ENCODE results near the gene GFOD1.

Gene GFOD1

DNA sequence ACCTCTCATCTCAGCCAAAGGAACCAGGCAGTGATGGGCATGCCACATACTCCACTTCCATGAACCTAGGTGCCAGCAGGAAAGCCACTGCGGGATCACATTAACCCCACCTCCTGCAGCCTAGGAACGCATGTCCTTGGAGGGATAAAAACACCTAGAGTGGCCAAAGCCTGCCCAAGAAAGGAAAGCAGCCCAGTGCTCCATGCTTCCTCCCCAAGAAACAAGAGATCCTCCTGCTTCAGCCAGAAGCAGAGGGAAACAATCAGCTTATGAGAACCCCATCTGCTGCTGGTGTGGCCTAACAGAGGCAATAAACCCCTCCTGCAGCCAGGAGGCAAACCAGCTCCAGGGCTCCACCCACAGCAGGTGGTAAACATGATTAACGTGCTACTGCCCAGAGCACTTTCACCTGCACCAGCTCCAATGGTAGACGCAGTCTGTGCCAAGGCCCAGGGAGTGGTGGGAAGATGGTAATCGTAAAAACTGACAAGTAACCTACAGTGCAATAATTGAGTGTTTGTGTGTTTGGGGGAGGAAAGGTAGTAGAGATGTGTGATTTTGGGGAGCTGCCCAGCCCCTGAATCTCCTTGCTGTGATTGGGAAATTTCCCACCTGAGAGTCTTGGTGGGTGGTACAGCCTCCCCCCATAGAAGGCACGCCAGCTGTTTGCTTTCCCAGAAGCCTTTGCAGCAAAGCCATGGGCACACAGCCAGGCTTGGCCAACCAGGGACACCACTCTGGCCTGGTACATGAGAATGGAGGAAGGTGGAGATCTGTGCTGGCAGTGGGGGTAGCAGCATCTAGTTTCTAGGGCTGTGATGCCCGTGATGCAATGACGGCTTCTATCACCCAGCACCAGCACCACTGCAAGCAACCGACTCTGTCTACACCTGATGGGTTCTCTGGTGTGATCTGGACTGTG, 108.5 kb downstream of the GFOD1 start:
- Histone ChIP-seq H3K4me1 (ENCODE audit: control insufficient read depth in 1 of 2, insufficient read depth in 2 of 2, low read length in 2 of 2) (peaks cover 9 to 12% of the 10 kb centered on the region in 2 donors), H3K9me3 (ENCODE audit: control insufficient read depth in 1 of 2, low read length in 2 of 2) (no peaks in the 10 kb centered on the region), H3K27me3 (ENCODE audit: low read depth, low read length) (no peaks in the 10 kb centered on the region), H3K4me3 (ENCODE audit: low read depth in 1 of 2, low read length in 2 of 2) (no peak overlapping the region), H3K27ac (ENCODE audit: low read length) (no peak overlapping the region), H3K36me3 (ENCODE audit: control insufficient read depth in 1 of 2, insufficient read depth in 2 of 2, low read length in 2 of 2) (no peaks in the 10 kb centered on the region)

DNA sequence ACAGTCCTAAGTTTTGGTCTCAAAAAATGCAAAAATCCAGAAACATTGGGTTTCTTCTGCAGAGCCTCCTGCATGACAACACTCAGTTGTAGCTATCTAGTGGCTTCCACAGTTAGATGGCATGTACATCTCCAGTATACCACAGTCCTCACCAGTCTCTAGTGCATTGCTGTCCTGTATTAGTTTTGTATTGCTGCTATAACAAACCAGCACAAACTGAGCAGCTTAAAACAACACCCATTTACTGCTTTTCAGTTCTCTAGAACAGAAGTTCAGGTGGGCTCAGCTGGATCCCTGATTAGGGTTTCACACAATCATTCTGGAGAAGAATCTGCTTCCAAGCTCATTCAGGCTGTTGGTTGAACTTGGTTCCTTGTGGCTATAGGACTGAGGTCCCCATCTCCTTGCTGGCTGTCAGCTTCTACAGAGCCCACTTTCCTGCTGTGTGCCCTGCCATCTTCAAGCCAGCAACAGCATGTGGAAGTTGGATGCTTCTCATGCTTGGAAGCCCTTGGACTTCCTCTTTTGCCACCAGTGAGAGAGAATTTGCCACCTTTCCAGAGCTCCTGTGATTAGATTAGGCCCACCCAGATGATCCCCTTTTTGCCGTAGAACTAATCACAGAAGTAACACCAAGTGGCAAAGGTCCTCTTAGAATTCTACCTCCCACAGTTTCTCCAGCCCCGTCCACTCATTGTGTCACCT, 110.2 kb downstream of the GFOD1 start:
- no peaks in the 10 kb centered on the region for H3K36me3 ChIP-seq (ENCODE audit: control insufficient read depth in 1 of 2, insufficient read depth in 2 of 2, low read length in 2 of 2)
- no peaks in the 10 kb centered on the region for H3K27me3 ChIP-seq (ENCODE audit: low read depth, low read length)
- no peak overlapping the region for H3K4me3 ChIP-seq (ENCODE audit: low read depth in 1 of 2, low read length in 2 of 2)
- no peak overlapping the region for H3K27ac ChIP-seq (ENCODE audit: low read length)
- H3K4me1 ChIP-seq (ENCODE audit: control insufficient read depth in 1 of 2, insufficient read depth in 2 of 2, low read length in 2 of 2) = peaks cover 0 to 5% of the 10 kb centered on the region in 2 donors
- no peaks in the 10 kb centered on the region for H3K9me3 ChIP-seq (ENCODE audit: control insufficient read depth in 1 of 2, low read length in 2 of 2)

DNA sequence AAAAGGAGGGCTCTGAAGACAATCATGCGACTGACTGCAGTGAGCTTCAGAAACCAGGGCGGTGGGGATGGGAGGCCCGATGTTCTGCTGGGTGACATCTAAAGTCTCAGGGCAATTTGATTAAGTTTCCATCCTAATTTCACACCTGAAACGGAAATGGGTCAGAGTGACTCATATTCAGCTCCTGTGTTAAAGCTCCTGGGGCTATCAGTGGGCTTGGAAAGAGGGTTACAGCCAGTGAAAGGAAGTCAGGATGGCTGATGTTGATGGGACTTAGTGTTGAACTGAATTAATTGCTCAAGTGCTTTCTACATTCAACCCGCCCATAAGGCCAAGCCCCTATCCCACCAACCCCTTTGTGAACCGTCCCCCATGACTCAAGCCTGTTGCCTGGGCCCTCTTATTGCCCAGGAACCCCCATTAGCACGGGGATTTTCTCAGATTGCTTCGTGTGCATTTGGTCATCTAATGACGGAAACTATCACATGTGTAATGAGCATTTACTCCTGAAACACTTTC, 112.0 kb downstream of the GFOD1 start:
- H3K36me3 ChIP-seq (ENCODE audit: control insufficient read depth in 1 of 2, insufficient read depth in 2 of 2, low read length in 2 of 2) = no peaks in the 10 kb centered on the region
- no peak overlapping the region for H3K4me3 ChIP-seq (ENCODE audit: low read depth in 1 of 2, low read length in 2 of 2)
- no peak overlapping the region for H3K27ac ChIP-seq (ENCODE audit: low read length)
- no peaks in the 10 kb centered on the region for H3K9me3 ChIP-seq (ENCODE audit: control insufficient read depth in 1 of 2, low read length in 2 of 2)
- no peaks in the 10 kb centered on the region for H3K27me3 ChIP-seq (ENCODE audit: low read depth, low read length)
- H3K4me1 ChIP-seq (ENCODE audit: control insufficient read depth in 1 of 2, insufficient read depth in 2 of 2, low read length in 2 of 2) = no peaks in the 10 kb centered on the region

DNA sequence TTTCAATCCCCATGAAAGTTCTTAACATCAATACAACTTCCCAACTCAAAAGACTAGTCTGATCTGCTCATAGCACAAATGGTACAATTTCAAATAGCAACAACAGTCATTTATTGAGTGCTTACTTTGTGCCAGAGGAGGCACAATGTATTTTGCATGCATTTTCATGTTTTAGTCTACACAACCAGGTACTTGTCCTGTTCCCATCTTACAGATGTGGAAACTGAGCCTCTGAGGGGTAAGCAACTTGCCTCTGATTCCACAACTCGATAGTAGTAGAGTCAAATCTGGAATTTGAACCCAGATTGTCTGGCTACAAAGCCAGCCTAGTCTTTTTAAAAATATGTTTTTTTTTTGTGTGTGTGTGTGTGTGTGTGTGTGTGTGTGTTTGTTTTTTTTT, 113.5 kb downstream of the GFOD1 start:
- Histone ChIP-seq H3K4me1 (ENCODE audit: control insufficient read depth in 1 of 2, insufficient read depth in 2 of 2, low read length in 2 of 2) (peaks cover 0 to 3% of the 10 kb centered on the region in 2 donors), H3K36me3 (ENCODE audit: control insufficient read depth in 1 of 2, insufficient read depth in 2 of 2, low read length in 2 of 2) (no peaks in the 10 kb centered on the region), H3K9me3 (ENCODE audit: control insufficient read depth in 1 of 2, low read length in 2 of 2) (no peaks in the 10 kb centered on the region), H3K27me3 (ENCODE audit: low read depth, low read length) (no peaks in the 10 kb centered on the region), H3K27ac (ENCODE audit: low read length) (no peak overlapping the region), H3K4me3 (ENCODE audit: low read depth in 1 of 2, low read length in 2 of 2) (no peak overlapping the region)

DNA sequence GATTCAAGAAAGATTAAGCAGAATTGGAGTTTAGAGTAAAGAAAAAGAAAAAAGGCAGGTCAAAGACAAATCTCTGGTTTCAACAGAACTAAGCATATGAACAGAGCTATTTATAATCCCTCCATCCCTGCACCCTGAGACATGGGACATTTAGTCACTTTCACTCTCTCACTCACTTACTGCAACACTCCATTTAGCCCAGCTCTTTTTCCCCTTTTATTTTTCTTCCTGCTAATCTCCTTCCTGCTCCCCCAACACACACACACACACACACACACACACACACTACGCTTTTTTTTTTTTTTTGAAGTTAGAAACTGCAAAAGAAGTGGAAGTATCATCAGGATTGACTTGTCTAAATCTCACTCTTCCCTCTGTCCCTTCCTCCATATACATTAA, 113.9 kb downstream of the GFOD1 start:
- no peaks in the 10 kb centered on the region for H3K27me3 ChIP-seq (ENCODE audit: low read depth, low read length)
- no peaks in the 10 kb centered on the region for H3K36me3 ChIP-seq (ENCODE audit: control insufficient read depth in 1 of 2, insufficient read depth in 2 of 2, low read length in 2 of 2)
- H3K9me3 ChIP-seq (ENCODE audit: control insufficient read depth in 1 of 2, low read length in 2 of 2) = no peaks in the 10 kb centered on the region
- H3K27ac ChIP-seq (ENCODE audit: low read length) = no peak overlapping the region
- H3K4me3 ChIP-seq (ENCODE audit: low read depth in 1 of 2, low read length in 2 of 2) = no peak overlapping the region
- peaks cover 0 to 3% of the 10 kb centered on the region in 2 donors for H3K4me1 ChIP-seq (ENCODE audit: control insufficient read depth in 1 of 2, insufficient read depth in 2 of 2, low read length in 2 of 2)

DNA sequence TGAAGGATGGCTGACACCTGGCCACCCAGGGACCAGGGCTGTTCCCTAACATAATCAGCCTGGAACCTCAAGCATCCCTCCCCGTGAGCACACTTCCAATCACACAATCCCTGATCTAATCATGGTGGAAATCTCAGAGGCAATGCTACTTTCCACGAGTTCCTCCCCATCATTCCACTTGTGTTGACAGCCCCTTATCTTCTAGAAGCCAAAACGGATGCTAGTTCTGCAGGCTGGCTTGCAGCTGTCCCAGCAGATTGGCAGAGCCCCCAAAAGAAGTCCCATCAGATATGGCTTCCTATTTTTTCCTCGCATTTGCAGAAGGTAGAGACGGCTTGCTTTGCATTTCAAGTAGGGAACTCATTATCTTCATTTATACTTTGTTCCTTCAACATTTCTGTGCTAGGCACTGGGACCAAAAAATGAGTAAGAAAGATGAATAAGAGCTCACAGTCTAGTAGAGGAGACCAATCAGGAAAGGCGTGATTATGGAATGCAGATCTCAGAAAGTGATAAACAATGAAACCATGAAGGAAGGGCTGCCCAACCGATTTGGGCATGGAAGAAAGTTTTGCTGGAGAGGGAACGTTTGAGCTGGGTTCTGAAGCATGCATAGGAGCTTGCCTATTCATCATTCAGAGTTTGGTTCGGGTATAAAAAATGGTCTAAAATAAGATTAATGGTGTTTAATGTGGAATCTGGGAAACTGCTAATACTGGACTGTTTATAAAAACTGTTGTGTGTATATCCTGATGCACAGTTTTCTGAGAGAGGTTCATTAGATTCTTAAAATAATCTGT, 114.5 kb downstream of the GFOD1 start:
- Histone ChIP-seq H3K36me3 (ENCODE audit: control insufficient read depth in 1 of 2, insufficient read depth in 2 of 2, low read length in 2 of 2) (no peaks in the 10 kb centered on the region), H3K27me3 (ENCODE audit: low read depth, low read length) (no peaks in the 10 kb centered on the region), H3K27ac (ENCODE audit: low read length) (no peak overlapping the region), H3K4me3 (ENCODE audit: low read depth in 1 of 2, low read length in 2 of 2) (no peak overlapping the region), H3K4me1 (ENCODE audit: control insufficient read depth in 1 of 2, insufficient read depth in 2 of 2, low read length in 2 of 2) (peaks cover 0 to 3% of the 10 kb centered on the region in 2 donors), H3K9me3 (ENCODE audit: control insufficient read depth in 1 of 2, low read length in 2 of 2) (no peaks in the 10 kb centered on the region)

DNA sequence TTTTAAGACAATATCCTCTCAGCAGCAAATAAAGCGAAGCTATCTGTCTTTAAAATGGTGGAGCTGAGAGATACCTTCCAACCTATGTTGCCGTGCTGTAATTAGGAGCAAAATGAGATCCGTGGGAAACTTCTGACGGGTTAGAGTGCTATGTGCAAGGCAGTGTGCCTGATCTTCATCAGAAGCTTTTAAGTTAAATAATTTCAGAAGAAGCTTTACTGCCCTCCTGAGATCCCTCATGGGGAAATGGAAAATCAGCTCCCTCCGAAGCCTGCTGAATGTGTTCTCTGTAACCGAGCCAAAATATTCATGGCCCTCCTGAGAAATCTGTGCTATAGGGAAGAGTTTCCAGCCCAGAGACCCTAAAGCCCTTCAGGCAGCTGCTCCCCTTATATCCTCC, 115.3 kb downstream of the GFOD1 start:
- Histone ChIP-seq H3K36me3 (ENCODE audit: control insufficient read depth in 1 of 2, insufficient read depth in 2 of 2, low read length in 2 of 2) (no peaks in the 10 kb centered on the region), H3K27ac (ENCODE audit: low read length) (no peak overlapping the region), H3K9me3 (ENCODE audit: control insufficient read depth in 1 of 2, low read length in 2 of 2) (no peaks in the 10 kb centered on the region), H3K4me3 (ENCODE audit: low read depth in 1 of 2, low read length in 2 of 2) (no peak overlapping the region), H3K27me3 (ENCODE audit: low read depth, low read length) (no peaks in the 10 kb centered on the region), H3K4me1 (ENCODE audit: control insufficient read depth in 1 of 2, insufficient read depth in 2 of 2, low read length in 2 of 2) (peaks cover 0 to 3% of the 10 kb centered on the region in 2 donors)

DNA sequence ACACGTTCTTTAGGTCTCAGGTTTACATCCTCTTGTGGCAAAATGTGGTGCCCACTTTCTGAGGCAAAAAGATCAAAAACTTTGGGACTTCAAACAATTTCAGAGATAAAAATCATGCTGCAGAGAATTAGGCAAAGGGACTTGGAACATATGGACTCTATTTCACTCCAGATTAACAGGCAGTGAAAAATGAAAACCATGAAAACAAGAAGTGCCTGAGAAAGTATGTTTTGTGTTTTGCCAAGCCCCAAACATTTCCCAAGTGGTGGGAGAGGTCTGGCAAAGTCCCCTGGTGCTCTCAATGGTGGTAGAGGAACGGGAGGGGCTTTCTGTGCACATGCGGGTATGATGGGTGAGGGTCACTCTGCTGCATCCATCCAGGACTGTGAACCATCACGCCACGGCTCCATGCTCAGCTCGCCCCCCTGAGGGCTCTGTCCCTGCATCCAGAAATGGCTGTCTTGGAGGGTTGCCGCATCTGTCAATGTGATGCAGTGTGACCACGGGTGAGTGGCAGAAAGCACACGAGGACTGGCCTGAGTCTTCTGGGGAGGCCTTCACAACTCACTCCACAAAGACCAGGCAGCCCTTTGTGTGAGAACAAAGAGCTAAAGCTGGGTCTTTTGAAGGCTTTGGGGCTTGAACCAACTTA, 115.9 kb downstream of the GFOD1 start:
- Histone ChIP-seq H3K4me1 (ENCODE audit: control insufficient read depth in 1 of 2, insufficient read depth in 2 of 2, low read length in 2 of 2) (peaks cover 0 to 3% of the 10 kb centered on the region in 2 donors), H3K27ac (ENCODE audit: low read length) (no peak overlapping the region), H3K9me3 (ENCODE audit: control insufficient read depth in 1 of 2, low read length in 2 of 2) (no peaks in the 10 kb centered on the region)

DNA sequence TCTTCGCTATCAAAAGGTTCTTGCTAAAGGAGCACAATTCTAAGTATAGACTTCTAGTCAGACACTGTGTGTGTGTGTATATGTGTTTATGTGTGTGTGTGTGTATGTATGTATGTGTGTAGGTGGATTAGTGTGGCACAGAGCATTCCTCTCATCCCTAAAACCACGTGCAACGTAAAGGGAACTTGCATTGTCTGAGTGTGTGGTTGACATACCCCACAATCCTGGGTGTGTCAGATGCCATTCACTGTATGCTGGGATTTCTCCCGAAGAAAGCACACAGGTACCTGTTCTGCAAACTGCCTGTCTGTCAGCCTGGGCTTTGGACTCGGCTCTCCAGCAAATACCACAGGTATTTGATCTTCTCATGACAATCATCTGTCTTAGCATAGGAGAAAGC, 116.8 kb downstream of the GFOD1 start:
- H3K4me3 ChIP-seq (ENCODE audit: low read depth in 1 of 2, low read length in 2 of 2) = no peak overlapping the region
- H3K36me3 ChIP-seq (ENCODE audit: control insufficient read depth in 1 of 2, insufficient read depth in 2 of 2, low read length in 2 of 2) = no peaks in the 10 kb centered on the region
- no peaks in the 10 kb centered on the region for H3K27me3 ChIP-seq (ENCODE audit: low read depth, low read length)
- H3K27ac ChIP-seq (ENCODE audit: low read length) = no peak overlapping the region
- H3K4me1 ChIP-seq (ENCODE audit: control insufficient read depth in 1 of 2, insufficient read depth in 2 of 2, low read length in 2 of 2) = peaks cover 0 to 3% of the 10 kb centered on the region in 2 donors
- H3K9me3 ChIP-seq (ENCODE audit: control insufficient read depth in 1 of 2, low read length in 2 of 2) = no peaks in the 10 kb centered on the region

More for the DNA sequence above, 115.9 kb downstream of the GFOD1 start:
- Histone ChIP-seq H3K36me3 (ENCODE audit: control insufficient read depth in 1 of 2, insufficient read depth in 2 of 2, low read length in 2 of 2) (no peaks in the 10 kb centered on the region), H3K27me3 (ENCODE audit: low read depth, low read length) (no peaks in the 10 kb centered on the region), H3K4me3 (ENCODE audit: low read depth in 1 of 2, low read length in 2 of 2) (no peak overlapping the region)

DNA sequence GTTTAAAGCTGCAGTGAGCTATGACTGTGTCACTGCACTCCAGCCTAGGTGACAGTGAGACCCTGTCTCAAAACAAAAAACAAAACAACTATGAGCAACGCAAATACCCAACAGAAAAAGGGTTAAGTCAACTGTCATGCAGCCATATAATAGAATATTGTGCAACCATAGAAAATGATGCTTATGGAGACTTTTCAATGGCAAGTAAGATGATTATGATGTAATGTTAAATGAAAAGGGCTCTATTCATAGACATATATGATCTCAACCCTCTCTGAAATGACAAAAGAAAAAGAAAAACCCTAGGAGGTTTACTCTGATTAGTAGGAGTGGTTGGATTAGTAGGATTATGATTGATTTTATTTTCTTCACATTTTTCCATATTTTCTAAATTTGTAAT, 117.8 kb downstream of the GFOD1 start:
- peaks cover 0 to 9% of the 10 kb centered on the region in 2 donors for H3K36me3 ChIP-seq (ENCODE audit: control insufficient read depth in 1 of 2, insufficient read depth in 2 of 2, low read length in 2 of 2)
- H3K9me3 ChIP-seq (ENCODE audit: control insufficient read depth in 1 of 2, low read length in 2 of 2) = no peaks in the 10 kb centered on the region
- peaks cover 0 to 3% of the 10 kb centered on the region in 2 donors for H3K4me1 ChIP-seq (ENCODE audit: control insufficient read depth in 1 of 2, insufficient read depth in 2 of 2, low read length in 2 of 2)

More for the DNA sequence above, 117.8 kb downstream of the GFOD1 start:
- no peak overlapping the region for H3K27ac ChIP-seq (ENCODE audit: low read length)
- H3K27me3 ChIP-seq (ENCODE audit: low read depth, low read length) = no peaks in the 10 kb centered on the region
- H3K4me3 ChIP-seq (ENCODE audit: low read depth in 1 of 2, low read length in 2 of 2) = no peak overlapping the region

All from muscle layer of duodenum (tissue), 2 donors.